B cell (primary cell): Measurements from ENCODE around the gene TEDC1. TPM values are rescaled to one million over a fixed set of nuclear protein-coding genes. Genes with fewer than 3 reads are reported as not detected.

Source experiments
- ATAC-seq: fragments of 200-7000 bp; cut with Tn5 transposase; one replicate; pipeline ENCODE4 v1.10.0; 2021; ENCODE audit warnings: low read depth, mild to moderate bottlenecking, moderate number of reproducible peaks, moderate library complexity
- CTCF ChIA-PET: fragments of 350-600 bp; sonication (Branson Sonifier 250); formaldehyde crosslinking; loops from one replicate; lab custom pipeline; 2021; ENCODE audit warnings: antibody characterized with exemption, inconsistent platforms; lab: Charles Lee
- POLR2A ChIA-PET: fragments of 350-600 bp; sonication (Branson Sonifier 250); formaldehyde crosslinking; loops from one replicate; lab custom pipeline; 2021; ENCODE audit warnings: antibody characterized with exemption; lab: Charles Lee
- DNase-seq: peaks from one replicate; pipeline ENCODE4 v3.0.0; 2013
- H2AFZ ChIP-seq: 2 replicates; pipeline ENCODE4 v1.6.1; 2012; ENCODE audit warnings: mild to moderate bottlenecking, low read depth, low read length; ENCODE audit not compliant: insufficient read depth, poor library complexity, severe bottlenecking
- H3K27ac ChIP-seq, 2 donors: 1 replicate in 1 of 2; 2 replicates in 1 of 2; pipeline ENCODE4 v1.5.1; 2012 to 2013; ENCODE audit warnings: low read length in 2 of 2, mild to moderate bottlenecking in 2 of 2, moderate library complexity in 1 of 2
- H3K27me3 ChIP-seq, 4 experiments: fragments of 200-600 bp in 1 of 4; sonication (generic) in 1 of 4; replicated peaks in 1 of 4; 1 replicate in 2 of 4; 2 replicates in 2 of 4; pipeline versions ENCODE4 v1.6.1 to v1.7.0; 2013 to 2016; ENCODE audit warnings: low read length in 3 of 4, mild to moderate bottlenecking in 2 of 4, mixed read lengths in 1 of 4, moderate library complexity in 1 of 4; ENCODE audit not compliant: insufficient read depth in 4 of 4, control insufficient read depth in 3 of 4; ENCODE audit errors: control extremely low read depth in 1 of 4
- H3K36me3 ChIP-seq, 2 experiments: replicated peaks in 1 of 2; 1 replicate in 1 of 2; 2 replicates in 1 of 2; pipeline versions ENCODE4 v1.6.1 to v1.7.1; 2013; ENCODE audit warnings: low read length in 1 of 2; ENCODE audit not compliant: insufficient read depth in 2 of 2, control insufficient read depth in 1 of 2; ENCODE audit errors: control extremely low read depth in 1 of 2, extremely low read depth in 1 of 2
- H3K4me1 ChIP-seq, 2 donors: fragments of 200-600 bp in 1 of 2; sonication (generic) in 1 of 2; 1 replicate in 1 of 2; 2 replicates in 1 of 2; pipeline versions ENCODE4 v1.5.1 to v1.6.1; 2013 to 2017; ENCODE audit warnings: low read length in 2 of 2; ENCODE audit not compliant: control insufficient read depth in 2 of 2, insufficient read depth in 2 of 2
- H3K4me2 ChIP-seq: replicated peaks from 2 replicates; pipeline ENCODE3; 2012; ENCODE audit warnings: mild to moderate bottlenecking, low read depth, low read length; ENCODE audit not compliant: poor library complexity, severe bottlenecking
- H3K4me3 ChIP-seq, 5 experiments: fragments of 200-600 bp in 1 of 5; sonication (generic) in 1 of 5; 1 replicate in 3 of 5; 2 replicates in 2 of 5; pipeline versions ENCODE4 v1.5.1 to v1.7.0; 2011 to 2016; ENCODE audit warnings: low read length in 4 of 5, mild to moderate bottlenecking in 4 of 5, low read depth in 2 of 5, control low read depth in 1 of 5, moderate library complexity in 1 of 5; ENCODE audit not compliant: insufficient read depth in 1 of 5; ENCODE audit errors: control extremely low read depth in 1 of 5, extremely low read depth in 1 of 5
- H3K79me2 ChIP-seq: fragments of 200-600 bp; sonication (generic); one replicate; pipeline ENCODE4 v1.6.0; 2016; ENCODE audit warnings: low read length; ENCODE audit not compliant: control insufficient read depth, insufficient read depth
- H3K9ac ChIP-seq: fragments of 200-600 bp; sonication (generic); 2 replicates; pipeline ENCODE4 v1.6.1; 2017; ENCODE audit warnings: mild to moderate bottlenecking, low read length, moderate library complexity
- H3K9me3 ChIP-seq, 3 donors: one replicate each; pipeline versions ENCODE4 v1.6.1 to v1.7.1; 2013; ENCODE audit warnings: low read length in 2 of 3; ENCODE audit not compliant: control insufficient read depth in 2 of 3, insufficient read depth in 1 of 3; ENCODE audit errors: control extremely low read depth in 1 of 3
- H4K20me1 ChIP-seq: 2 replicates; pipeline ENCODE4 v1.6.0; 2012; ENCODE audit warnings: mild to moderate bottlenecking, low read length; ENCODE audit not compliant: insufficient read depth, control insufficient read depth, poor library complexity, severe bottlenecking
- H3K27ac Mint-ChIP-seq: one replicate; pipeline ENCODE4 v1.8.0; 2021; ENCODE audit warnings: mixed read lengths
- H3K27me3 Mint-ChIP-seq: one replicate; pipeline ENCODE4 v1.8.0; 2021; ENCODE audit warnings: mixed read lengths
- H3K4me1 Mint-ChIP-seq: one replicate; pipeline ENCODE4 v1.8.0; 2021; ENCODE audit warnings: mixed read lengths
- H3K4me3 Mint-ChIP-seq: one replicate; pipeline ENCODE4 v1.8.0; 2021; ENCODE audit warnings: mixed read lengths
- H3K9me3 Mint-ChIP-seq: one replicate; pipeline ENCODE4 v1.8.0; 2022; ENCODE audit warnings: mixed read lengths; ENCODE audit not compliant: insufficient read depth
- EZH2 ChIP-seq: IDR thresholded peaks from 2 replicates; pipeline ENCODE4 v1.6.1; 2012; ENCODE audit warnings: borderline replicate concordance, low read depth, mild to moderate bottlenecking, moderate library complexity, low read length; ENCODE audit not compliant: insufficient read depth, poor library complexity, severe bottlenecking
- WGBS: methylation state at CpG from one replicate; pipeline ENCODE4 v1.1.5; 2013; ENCODE audit warnings: missing lambda C conversion rate; ENCODE audit not compliant: insufficient coverage; 5-methylcytosine and 5-hydroxymethylcytosine counted together
- intact Hi-C: fragments of 100-400 bp; cut with micrococcal nuclease; formaldehyde crosslinking; loops from one replicate; pipeline ENCODE4 v1.10.0; 2022
- polyA plus RNA-seq: library from polyadenylated mRNA; depleted of rRNA; stranded (reverse); fragments of >200 nt; gene quantifications from 2 replicates; pipeline ENCODE4 v1.2.3, GENCODE V29; 2012
- total RNA-seq, 2 donors: library from RNA; stranded (reverse); fragments of 120-200 nt in 1 of 2; gene quantifications; 1 replicate in 1 of 2; 2 replicates in 1 of 2; pipeline versions ENCODE4 v1.2.3 to v1.2.4, GENCODE V29; 2013 to 2022
- TF ChIP-seq, protein P1 (sequence below): fragments of 200-600 bp; IDR thresholded peaks from one replicate; pipeline ENCODE4 v1.8.0; 2022; ENCODE audit warnings: antibody characterized with exemption, mild to moderate bottlenecking

The TEDC1 gene
- total and polyA plus RNA-seq, 2 donors (not counting 1 experiment from before 2014, with no cell fraction given) = 19.7 to 22.2 TPM

DNA sequence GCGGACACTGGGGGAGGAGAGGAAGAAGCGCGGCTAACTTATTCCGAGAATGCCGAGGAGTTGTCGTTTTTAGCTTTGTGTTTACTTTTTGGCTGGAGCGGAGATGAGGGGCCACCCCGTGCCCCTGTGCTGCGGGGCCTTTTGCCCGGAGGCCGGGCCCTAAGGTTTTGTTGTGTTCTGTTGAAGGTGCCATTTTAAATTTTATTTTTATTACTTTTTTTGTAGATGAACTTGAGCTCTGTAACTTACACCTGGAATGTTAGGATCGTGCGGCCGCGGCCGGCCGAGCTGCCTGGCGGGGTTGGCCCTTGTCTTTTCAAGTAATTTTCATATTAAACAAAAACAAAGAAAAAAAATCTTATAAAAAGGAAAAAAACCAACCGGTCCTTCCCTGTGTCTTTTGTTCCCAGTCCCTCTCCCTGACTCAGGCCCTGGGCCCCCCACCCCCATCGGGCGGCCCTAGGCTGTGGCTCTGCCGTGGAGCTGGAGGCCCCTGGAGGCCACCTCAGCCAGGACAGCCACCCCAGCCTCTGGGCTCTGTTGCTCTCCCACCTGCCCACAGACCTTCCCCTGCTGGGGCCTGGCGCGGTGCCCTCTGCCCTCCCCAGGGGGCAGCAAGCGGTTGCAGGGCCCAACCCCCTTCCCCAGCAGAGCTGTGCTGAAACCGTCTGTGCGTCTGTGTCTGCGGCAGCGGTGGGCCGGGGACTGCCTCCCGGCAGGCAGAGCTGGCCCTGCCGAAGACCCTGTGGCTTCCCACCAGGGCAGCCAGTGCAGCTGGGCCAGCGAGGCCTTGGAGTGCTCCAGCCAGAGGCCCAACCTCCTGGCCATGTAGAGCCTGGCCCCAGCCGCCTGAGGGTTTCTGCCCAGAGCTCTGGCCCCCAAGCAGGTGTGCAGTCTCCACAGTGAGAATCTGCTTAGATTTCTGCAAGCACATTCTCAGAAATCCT, 20.4 kb upstream of the TEDC1 start:
- Mint-ChIP-seq H3K4me3 (no peak overlapping the region), H3K9me3 (no peaks in the 10 kb centered on the region), H3K4me1 (peaks cover 18% of the 10 kb centered on the region), H3K27me3 (no peaks in the 10 kb centered on the region), H3K27ac (no peak overlapping the region)
- peaks cover 17 to 23% of the 10 kb centered on the region in 2 donors for H3K4me1 ChIP-seq
- no peak overlapping the region for H3K9ac ChIP-seq
- no peak overlapping the region for H2AFZ ChIP-seq
- ATAC-seq (no peak), DNase-seq (no peak)
- peaks cover 0 to 16% (median 0%) of the 10 kb centered on the region in 3 donors for H3K9me3 ChIP-seq
- no peak overlapping the region for H3K4me2 ChIP-seq
- 37% methylated on average over 20 of the region's 34 CpGs for WGBS
- peaks cover 0 to 30% (median 4%) of the 10 kb centered on the region in 4 experiments for H3K27me3 ChIP-seq
- H3K79me2 ChIP-seq = no peaks in the 10 kb centered on the region
- TF ChIP-seq EZH2 = no peak
- TF ChIP-seq, protein P1, sequence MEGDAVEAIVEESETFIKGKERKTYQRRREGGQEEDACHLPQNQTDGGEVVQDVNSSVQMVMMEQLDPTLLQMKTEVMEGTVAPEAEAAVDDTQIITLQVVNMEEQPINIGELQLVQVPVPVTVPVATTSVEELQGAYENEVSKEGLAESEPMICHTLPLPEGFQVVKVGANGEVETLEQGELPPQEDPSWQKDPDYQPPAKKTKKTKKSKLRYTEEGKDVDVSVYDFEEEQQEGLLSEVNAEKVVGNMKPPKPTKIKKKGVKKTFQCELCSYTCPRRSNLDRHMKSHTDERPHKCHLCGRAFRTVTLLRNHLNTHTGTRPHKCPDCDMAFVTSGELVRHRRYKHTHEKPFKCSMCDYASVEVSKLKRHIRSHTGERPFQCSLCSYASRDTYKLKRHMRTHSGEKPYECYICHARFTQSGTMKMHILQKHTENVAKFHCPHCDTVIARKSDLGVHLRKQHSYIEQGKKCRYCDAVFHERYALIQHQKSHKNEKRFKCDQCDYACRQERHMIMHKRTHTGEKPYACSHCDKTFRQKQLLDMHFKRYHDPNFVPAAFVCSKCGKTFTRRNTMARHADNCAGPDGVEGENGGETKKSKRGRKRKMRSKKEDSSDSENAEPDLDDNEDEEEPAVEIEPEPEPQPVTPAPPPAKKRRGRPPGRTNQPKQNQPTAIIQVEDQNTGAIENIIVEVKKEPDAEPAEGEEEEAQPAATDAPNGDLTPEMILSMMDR = no peak
- H3K4me3 ChIP-seq = no peak overlapping the region
- ChIA-PET CTCF (interaction anchor here (1.4 to 2.6 kb wide), 5 partner anchors 11 to 58 kb away, joined by 4 to 9 read pairs (median 7); partner anchors contain the start of gene TEDC1), POLR2A (no interaction called here)
- intact Hi-C loops = no loop called here
- H4K20me1 ChIP-seq = peaks cover 14% of the 10 kb centered on the region
- no peak overlapping the region for H3K27ac ChIP-seq
- H3K36me3 ChIP-seq = peaks cover 0 to 7% of the 10 kb centered on the region in 2 experiments
